Measurements from ENCODE around the gene SSBP1.
"Not testable (repeated sequence)": the region's sequence is repeated elsewhere in the genome, so short reads cannot be mapped to it uniquely, and the experiment has no call there.

GRCh38 chr7:141751904-141752303 is 13.7 kb downstream of the SSBP1 start:
- TF ChIP-seq CTCF, POLR2A, EP300, POLR2AphosphoS5 (IDR thresholded peaks at IDR 0.05): not testable (repeated sequence)
